WI38 (cell line): ENCODE data around the gene GPR85.
"Not testable (repeated sequence)": the region's sequence is repeated elsewhere in the genome, so short reads cannot be mapped to it uniquely, and the experiment has no call there.

Experiments
- H3K4me3 ChIP-seq: 2 replicates; pipeline ENCODE4 v1.5.1; 2011; ENCODE audit warnings: low read depth, mild to moderate bottlenecking, control low read depth, low read length
- CTCF ChIP-seq: IDR thresholded peaks from 2 replicates; pipeline ENCODE4 v1.5.1; 2012; ENCODE audit warnings: low read depth, mild to moderate bottlenecking, control low read depth, low read length

Gene GPR85

GRCh38 chr7:113054938-113055337 is 31.7 kb downstream of the GPR85 start:
- no peak overlapping the region for H3K4me3 ChIP-seq
- TF ChIP-seq CTCF, result no peak

- H3K4me3 ChIP-seq, result not testable (repeated sequence)
Measured at GRCh38 chr7:113054272-113054671, 32.4 kb downstream of the GPR85 start.

DNA sequence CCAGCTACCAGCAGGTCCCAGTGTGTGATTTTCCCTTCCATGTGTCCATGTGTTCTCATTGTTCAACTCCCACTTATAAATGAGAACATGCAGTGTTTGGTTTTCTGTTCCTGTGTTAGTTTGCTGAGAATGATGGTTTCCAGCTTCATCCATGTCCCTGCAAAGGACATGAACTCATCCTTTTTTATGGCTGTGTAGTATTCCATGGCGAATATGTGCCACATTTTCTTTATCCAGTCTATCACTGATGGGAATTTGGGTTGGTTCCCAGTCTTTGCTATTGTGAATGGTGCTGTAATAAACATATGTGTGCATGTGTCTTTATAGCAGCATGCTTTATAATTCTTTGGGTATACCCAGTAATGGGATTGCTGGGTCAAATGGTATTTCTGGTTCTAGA is 37.4 kb downstream of the GPR85 start:
- H3K4me3 ChIP-seq, result not testable (repeated sequence)

DNA sequence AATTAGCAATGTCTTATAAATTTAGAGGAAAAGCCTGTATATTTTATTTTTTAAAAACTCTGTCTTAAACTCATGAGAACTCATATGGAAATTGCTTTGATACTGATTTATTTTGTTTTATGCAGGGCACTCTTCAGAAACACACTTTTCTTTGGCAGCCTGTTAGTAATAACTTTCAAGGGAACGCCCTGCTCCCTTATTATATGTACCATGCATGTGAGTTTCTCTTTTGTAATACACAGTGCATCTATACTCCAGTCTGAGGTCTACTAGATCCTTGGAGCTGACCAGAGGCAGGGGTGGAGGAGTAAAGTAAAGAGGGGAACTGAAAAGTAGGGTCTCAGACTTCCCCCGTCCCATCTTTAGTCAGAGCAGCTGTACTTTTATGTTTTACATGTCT is 40.2 kb downstream of the GPR85 start:
- TF ChIP-seq CTCF, result no peak
- H3K4me3 ChIP-seq, result no peak overlapping the region

- no peak overlapping the region for H3K4me3 ChIP-seq
- no peak for TF ChIP-seq CTCF
Measured at GRCh38 chr7:113045379-113045778, 41.2 kb downstream of the GPR85 start.

GRCh38 chr7:113044394-113044793 is 42.2 kb downstream of the GPR85 start:
- no peak overlapping the region for H3K4me3 ChIP-seq
- TF ChIP-seq CTCF, result no peak

DNA sequence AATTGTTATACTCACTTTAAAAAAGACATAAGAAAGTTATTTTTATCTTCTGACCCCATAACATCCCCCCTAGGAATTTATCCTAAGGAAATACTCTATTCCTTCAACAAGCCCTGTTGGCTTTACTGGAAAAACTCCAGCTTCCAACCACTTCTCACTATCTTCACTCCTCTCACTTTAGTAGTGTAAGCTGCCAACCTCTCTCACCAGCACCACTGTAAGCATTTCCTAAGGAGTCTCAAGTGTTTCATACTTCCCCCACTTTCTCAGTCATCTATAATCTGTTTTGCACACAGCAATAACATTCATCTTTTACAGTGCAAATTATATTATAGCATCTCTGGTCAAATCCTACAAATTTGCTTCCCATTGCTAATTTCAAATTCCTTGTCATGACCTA is 45.8 kb downstream of the GPR85 start:
- no peak for TF ChIP-seq CTCF
- H3K4me3 ChIP-seq, result no peak overlapping the region

- H3K4me3 ChIP-seq, result no peak overlapping the region
- TF ChIP-seq CTCF, result no peak
Measured at GRCh38 chr7:113033959-113034358, 52.7 kb downstream of the GPR85 start.
